Measurements from ENCODE around the gene LANCL1. TPM values are rescaled to one million over a fixed set of nuclear protein-coding genes. Genes with fewer than 3 reads are reported as not detected.

The LANCL1 gene
- total RNA-seq, 1 experiment from 2014 or later, result 34.1 TPM

GRCh38 chr2:210389856-210390255 lies 86.7 kb downstream of the LANCL1 start:
- intact Hi-C loops (cut with micrococcal nuclease), result loop anchor here (10.0 kb wide), 1 partner anchor 415 kb away; no protein-coding TSS in a partner anchor
- CTCF ChIA-PET, result interaction anchor here (0.6 to 3.5 kb wide), 3 partner anchors 10 to 380 kb away, joined by 3 to 26 read pairs (median 4); no protein-coding TSS in a partner anchor

GRCh38 chr2:210388148-210388547 lies 88.4 kb downstream of the LANCL1 start:
- no peak for DNase-seq (ENCODE audit: unreplicated experiment)
- no peak overlapping the region for H3K4me3 Mint-ChIP-seq (ENCODE audit: unreplicated experiment)
- no peaks in the 10 kb centered on the region for H3K4me1 Mint-ChIP-seq (ENCODE audit: insufficient read depth, unreplicated experiment)
- intact Hi-C loops (cut with micrococcal nuclease), result no loop called here
- H3K27me3 Mint-ChIP-seq (ENCODE audit: insufficient read depth, unreplicated experiment), result peaks cover 48% of the 10 kb centered on the region
- H3K27ac Mint-ChIP-seq (ENCODE audit: low read depth, unreplicated experiment), result no peak overlapping the region
- no peak for TF ChIP-seq CTCF (IDR thresholded peaks at IDR 0.05; ENCODE audit: unreplicated experiment)
- CTCF ChIA-PET, result interaction anchor here (0.6 to 1.2 kb wide), 2 partner anchors 11 to 1301 kb away, joined by 3 read pairs; no protein-coding TSS in a partner anchor
- no TSS peak for BruUV-seq (replicated peaks)
- no peaks in the 10 kb centered on the region for H3K36me3 Mint-ChIP-seq (ENCODE audit: insufficient read depth, unreplicated experiment)
- no peaks in the 10 kb centered on the region for H3K9me3 Mint-ChIP-seq (ENCODE audit: unreplicated experiment)
- POLR2A ChIA-PET, result no interaction called here

More at GRCh38 chr2:210389856-210390255, 86.7 kb downstream of the LANCL1 start:
- Mint-ChIP-seq H3K9me3 (ENCODE audit: unreplicated experiment) (no peaks in the 10 kb centered on the region), H3K27ac (ENCODE audit: low read depth, unreplicated experiment) (no peak overlapping the region), H3K36me3 (ENCODE audit: insufficient read depth, unreplicated experiment) (no peaks in the 10 kb centered on the region), H3K4me1 (ENCODE audit: insufficient read depth, unreplicated experiment) (no peaks in the 10 kb centered on the region), H3K27me3 (ENCODE audit: insufficient read depth, unreplicated experiment) (peaks cover 31% of the 10 kb centered on the region), H3K4me3 (ENCODE audit: unreplicated experiment) (no peak overlapping the region)
- POLR2A ChIA-PET, result no interaction called here
- TF ChIP-seq CTCF (IDR thresholded peaks at IDR 0.05; ENCODE audit: unreplicated experiment), result no peak
- no peak for DNase-seq (ENCODE audit: unreplicated experiment)
- no TSS peak for BruUV-seq (replicated peaks)

- no TSS peak for BruUV-seq (replicated peaks)
- no peak overlapping the region for H3K4me3 Mint-ChIP-seq (ENCODE audit: unreplicated experiment)
- H3K27me3 Mint-ChIP-seq (ENCODE audit: insufficient read depth, unreplicated experiment), result peaks cover 58% of the 10 kb centered on the region
Observed at GRCh38 chr2:210387074-210387473, 89.5 kb downstream of the LANCL1 start.

More at GRCh38 chr2:210387074-210387473, 89.5 kb downstream of the LANCL1 start:
- Mint-ChIP-seq H3K27ac (ENCODE audit: low read depth, unreplicated experiment) (no peak overlapping the region), H3K4me1 (ENCODE audit: insufficient read depth, unreplicated experiment) (no peaks in the 10 kb centered on the region), H3K9me3 (ENCODE audit: unreplicated experiment) (no peaks in the 10 kb centered on the region), H3K36me3 (ENCODE audit: insufficient read depth, unreplicated experiment) (no peaks in the 10 kb centered on the region)
- CTCF ChIA-PET, result interaction anchor here (0.7 to 1.0 kb wide), 4 partner anchors 12 to 138 kb away, joined by 3 to 4 read pairs (median 3); no protein-coding TSS in a partner anchor
- intact Hi-C loops (cut with micrococcal nuclease), result no loop called here
- POLR2A ChIA-PET, result no interaction called here
- no peak for DNase-seq (ENCODE audit: unreplicated experiment)
- TF ChIP-seq CTCF (IDR thresholded peaks at IDR 0.05; ENCODE audit: unreplicated experiment), result no peak

Other genes starting within 250 kb of the LANCL1 start
- not detected in 2 replicates for gene MYL1, start 161.6 kb downstream of the LANCL1 start, total RNA-seq (2022)
- 18.4 and 20.6 TPM in 2 replicates for gene CPS1, start 79.8 kb upstream of the LANCL1 start, total RNA-seq (2022)